ENCODE data around the gene CPNE7.
"Not testable (repeated sequence)": the region's sequence is repeated elsewhere in the genome, so short reads cannot be mapped to it uniquely, and the experiment has no call there.

Gene CPNE7

DNA sequence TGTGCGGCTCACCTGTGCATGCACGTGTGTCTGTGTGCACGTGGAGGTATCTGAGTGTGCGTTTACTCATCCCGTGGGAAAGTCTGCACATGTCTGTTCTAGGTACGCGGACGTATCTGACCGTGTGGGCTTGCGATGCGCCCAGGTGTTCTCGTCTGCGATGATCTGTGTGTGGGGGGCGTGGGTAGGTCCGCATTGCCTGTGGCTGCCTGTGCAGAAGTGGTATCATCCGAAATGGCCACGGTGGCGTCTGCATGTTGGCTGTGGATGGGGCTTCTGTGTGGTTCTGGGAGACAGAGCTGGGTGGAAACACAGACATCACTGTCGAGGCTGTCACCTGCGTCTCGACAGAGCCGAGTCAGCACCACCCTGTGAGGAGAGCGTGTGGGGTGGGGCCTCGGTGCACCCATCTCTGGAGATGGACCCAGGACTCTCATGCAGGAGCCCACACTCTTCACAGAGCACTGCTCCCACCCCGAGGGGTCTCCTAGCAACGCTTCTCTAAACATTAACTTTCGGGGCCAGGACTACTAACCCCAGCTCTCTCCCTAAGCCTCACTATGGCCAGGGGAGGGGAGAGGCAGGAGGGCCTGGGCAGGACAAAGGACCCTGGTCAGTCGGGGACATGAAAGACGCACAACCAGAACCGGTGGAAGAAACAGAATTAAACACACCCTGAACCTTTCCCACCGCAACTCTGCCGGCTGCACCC lies 46.3 kb downstream of the CPNE7 start:
- H3K4me3 ChIP-seq (ENCODE audit: low read depth, low read length) = no peak overlapping the region
- no peak for DNase-seq (ENCODE audit: low read depth, low spot score)
- TF ChIP-seq, protein P1, sequence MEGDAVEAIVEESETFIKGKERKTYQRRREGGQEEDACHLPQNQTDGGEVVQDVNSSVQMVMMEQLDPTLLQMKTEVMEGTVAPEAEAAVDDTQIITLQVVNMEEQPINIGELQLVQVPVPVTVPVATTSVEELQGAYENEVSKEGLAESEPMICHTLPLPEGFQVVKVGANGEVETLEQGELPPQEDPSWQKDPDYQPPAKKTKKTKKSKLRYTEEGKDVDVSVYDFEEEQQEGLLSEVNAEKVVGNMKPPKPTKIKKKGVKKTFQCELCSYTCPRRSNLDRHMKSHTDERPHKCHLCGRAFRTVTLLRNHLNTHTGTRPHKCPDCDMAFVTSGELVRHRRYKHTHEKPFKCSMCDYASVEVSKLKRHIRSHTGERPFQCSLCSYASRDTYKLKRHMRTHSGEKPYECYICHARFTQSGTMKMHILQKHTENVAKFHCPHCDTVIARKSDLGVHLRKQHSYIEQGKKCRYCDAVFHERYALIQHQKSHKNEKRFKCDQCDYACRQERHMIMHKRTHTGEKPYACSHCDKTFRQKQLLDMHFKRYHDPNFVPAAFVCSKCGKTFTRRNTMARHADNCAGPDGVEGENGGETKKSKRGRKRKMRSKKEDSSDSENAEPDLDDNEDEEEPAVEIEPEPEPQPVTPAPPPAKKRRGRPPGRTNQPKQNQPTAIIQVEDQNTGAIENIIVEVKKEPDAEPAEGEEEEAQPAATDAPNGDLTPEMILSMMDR (IDR thresholded peaks at IDR 0.05; ENCODE audit: insufficient read depth, low read length, missing control alignments) = no peak
- ChIA-PET POLR2A (no interaction called here), CTCF (no interaction called here)

DNA sequence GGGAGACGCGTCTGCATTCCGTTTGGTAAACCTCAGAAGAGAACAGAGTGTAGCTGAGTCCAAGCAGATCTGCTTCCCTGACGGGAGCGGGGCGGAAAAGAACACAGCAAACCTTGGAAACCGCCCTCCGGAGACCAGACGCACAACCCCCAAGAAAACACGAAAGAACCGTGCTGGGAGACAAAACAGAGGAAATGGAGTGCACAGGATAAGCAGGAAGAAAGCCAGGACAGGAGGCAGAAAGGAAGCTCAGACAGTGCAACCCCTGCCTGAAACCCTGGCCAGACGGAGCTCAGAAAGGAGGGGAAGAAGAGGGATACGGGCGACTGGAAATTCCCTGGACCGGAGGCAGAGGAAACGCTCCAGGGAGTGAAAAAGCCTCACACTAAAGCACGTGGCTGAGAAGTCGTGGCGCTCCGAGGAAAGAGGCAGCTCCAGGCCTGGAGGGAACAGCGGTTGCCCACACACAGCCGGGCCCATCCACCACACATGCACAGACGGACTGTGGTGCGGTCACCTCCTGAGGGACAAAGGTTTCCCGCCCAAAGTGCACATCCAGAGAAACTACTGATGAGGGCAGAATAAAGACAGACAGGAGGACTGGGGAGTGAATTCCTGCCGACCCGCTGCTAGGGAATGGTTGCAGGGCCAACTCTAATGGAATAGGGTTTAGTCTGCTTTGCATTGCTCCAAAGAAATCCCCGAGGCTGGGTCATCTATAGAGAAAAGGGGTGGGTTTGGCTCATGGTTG lies 48.1 kb downstream of the CPNE7 start:
- CTCF ChIA-PET = interaction anchor here (0.8 to 1.4 kb wide), 6 partner anchors 8 to 237 kb away, joined by 3 to 13 read pairs (median 4); no protein-coding TSS in a partner anchor
- H3K4me3 ChIP-seq (ENCODE audit: low read depth, low read length) = no peak overlapping the region
- POLR2A ChIA-PET = no interaction called here
- no peak for DNase-seq (ENCODE audit: low read depth, low spot score)
- TF ChIP-seq, protein P1 (IDR thresholded peaks at IDR 0.05; ENCODE audit: insufficient read depth, low read length, missing control alignments) = no peak

DNA sequence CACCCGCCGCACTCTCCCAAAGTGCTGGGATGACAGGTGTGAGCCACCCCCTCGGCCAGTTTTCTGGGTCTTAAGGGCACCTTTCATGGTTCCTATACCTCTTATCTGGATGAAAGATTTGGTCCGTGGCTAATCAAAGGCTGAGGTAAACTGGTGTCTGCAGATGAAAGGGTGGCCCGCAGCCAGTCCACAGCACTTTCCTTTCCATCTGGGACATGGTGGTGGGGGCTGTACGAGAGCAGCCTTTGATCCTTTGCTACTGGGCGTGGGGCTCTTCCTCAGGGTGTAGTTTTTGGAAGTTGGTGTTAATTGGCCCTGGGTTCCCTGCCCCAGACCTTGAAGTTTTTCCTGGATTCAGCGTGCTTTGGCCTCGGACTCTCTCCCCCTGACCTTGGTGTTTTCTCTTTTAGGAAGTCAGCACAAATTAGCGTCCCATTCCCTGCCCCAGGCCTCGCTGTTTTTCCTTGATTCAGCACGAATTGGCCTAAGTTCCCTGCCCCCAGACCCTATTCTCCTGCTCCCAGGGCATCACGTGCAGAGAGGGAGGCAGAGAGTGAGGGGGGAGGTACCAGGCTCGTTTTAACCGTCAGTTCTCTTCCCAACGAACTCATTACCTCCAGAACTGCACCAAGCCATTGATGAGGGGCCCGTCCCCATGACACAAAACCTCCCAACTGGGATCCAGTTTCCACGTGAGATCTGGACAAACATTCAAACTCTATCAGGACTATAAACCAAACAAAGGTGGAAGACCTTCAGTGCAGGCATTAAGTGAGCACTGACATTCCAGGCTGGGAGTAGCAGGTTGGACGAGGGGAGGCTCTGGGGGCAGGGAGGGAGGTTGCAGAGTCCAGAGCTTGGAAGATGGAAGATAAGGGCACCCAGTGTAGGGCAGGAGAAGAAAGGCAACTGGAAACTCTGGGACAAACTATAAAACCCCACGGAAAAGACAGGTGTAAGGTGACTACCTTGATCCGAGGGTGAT lies 49.5 kb downstream of the CPNE7 start:
- TF ChIP-seq, protein P1 (IDR thresholded peaks at IDR 0.05; ENCODE audit: insufficient read depth, low read length, missing control alignments) = no peak
- ChIA-PET CTCF (no interaction called here), POLR2A (no interaction called here)
- DNase-seq (ENCODE audit: low read depth, low spot score) = no peak
- no peak overlapping the region for H3K4me3 ChIP-seq (ENCODE audit: low read depth, low read length)

DNA sequence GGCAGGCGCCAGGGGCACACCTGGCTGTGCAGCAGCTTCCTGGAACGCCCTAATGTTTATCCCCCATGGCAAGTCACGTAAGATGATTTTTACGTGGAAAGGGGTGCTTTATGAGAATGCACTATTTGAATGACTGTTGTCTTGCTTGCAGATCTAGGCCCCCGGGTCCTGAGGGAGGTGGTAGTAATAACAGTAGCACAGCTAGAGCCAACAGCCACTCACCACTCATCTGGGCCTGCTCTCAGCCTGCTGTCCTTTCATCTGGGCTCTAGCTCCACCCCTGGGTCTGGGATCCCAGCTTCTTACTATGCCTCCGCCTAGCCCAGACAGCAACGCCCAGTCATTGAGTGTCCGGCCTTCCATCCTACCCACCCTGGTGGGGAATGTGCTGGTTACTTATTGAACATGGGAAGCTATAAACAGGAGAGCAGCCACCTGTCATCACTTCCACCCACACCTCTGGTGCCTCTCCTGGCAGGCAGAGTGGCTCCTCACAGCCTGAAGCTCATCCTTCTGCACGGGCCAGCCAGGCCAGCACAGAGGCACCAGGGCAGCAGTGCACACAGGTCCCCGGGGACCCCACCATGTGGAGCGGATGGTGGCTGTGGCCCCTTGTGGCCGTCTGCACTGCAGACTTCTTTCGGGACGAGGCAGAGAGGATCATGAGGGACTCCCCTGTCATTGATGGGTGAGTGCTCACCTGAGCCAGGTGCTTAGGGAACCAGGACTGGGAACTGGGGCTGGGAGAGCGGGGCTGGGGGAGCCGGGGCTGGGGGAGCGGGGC lies 54.5 kb downstream of the CPNE7 start:
- POLR2A ChIA-PET = no interaction called here
- no peak overlapping the region for H3K4me3 ChIP-seq (ENCODE audit: low read depth, low read length)
- TF ChIP-seq, protein P1 (IDR thresholded peaks at IDR 0.05; ENCODE audit: insufficient read depth, low read length, missing control alignments) = no peak
- CTCF ChIA-PET = interaction anchor here (0.9 to 2.9 kb wide), 3 partner anchors 12 to 16 kb away, joined by 3 to 17 read pairs (median 11); partner anchors contain the start of gene DPEP1
- DNase-seq (ENCODE audit: low read depth, low spot score) = no peak

DNA sequence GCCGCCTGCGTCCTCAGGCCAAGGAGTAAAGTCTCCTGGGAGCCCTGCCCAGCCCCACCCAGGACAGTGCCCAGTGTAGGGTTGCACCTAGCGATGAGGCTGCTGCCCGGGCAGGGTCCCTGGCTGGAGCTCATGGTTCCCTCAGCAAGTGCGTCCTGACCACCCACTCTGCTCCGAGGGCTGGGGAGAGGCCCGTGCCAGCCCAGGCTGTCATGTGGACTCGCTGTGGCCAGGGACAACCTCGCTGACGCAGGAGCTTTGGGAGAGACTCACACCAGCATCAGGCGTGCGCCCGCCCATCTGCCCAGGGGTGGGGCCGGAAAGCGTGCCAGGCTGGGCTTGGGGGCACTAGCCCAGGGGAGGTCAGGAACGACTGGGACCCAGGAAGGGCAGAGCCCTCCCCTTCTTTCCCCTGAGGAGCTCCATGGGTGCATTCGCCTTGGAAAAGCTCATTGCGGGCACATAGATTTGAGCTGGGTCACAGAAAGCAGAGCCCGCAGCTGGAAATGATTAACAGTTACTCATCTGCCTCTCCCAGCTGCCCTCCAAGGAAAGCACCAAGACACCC lies 57.6 kb downstream of the CPNE7 start:
- ChIA-PET CTCF (interaction anchor here (0.8 to 2.8 kb wide), 8 partner anchors 9 to 67 kb away, joined by 3 to 20 read pairs (median 4); no protein-coding TSS in a partner anchor), POLR2A (interaction anchor here (0.6 to 1.3 kb wide), 3 partner anchors 24 to 52 kb away, joined by 3 to 5 read pairs (median 4); partner anchors contain the start of genes CHMP1A and SPATA33)
- peak; percentile 31 for DNase-seq (ENCODE audit: low read depth, low spot score)
- TF ChIP-seq, protein P1 (IDR thresholded peaks at IDR 0.05; ENCODE audit: insufficient read depth, low read length, missing control alignments) = no peak
- H3K4me3 ChIP-seq (ENCODE audit: low read depth, low read length) = no peak overlapping the region

DNA sequence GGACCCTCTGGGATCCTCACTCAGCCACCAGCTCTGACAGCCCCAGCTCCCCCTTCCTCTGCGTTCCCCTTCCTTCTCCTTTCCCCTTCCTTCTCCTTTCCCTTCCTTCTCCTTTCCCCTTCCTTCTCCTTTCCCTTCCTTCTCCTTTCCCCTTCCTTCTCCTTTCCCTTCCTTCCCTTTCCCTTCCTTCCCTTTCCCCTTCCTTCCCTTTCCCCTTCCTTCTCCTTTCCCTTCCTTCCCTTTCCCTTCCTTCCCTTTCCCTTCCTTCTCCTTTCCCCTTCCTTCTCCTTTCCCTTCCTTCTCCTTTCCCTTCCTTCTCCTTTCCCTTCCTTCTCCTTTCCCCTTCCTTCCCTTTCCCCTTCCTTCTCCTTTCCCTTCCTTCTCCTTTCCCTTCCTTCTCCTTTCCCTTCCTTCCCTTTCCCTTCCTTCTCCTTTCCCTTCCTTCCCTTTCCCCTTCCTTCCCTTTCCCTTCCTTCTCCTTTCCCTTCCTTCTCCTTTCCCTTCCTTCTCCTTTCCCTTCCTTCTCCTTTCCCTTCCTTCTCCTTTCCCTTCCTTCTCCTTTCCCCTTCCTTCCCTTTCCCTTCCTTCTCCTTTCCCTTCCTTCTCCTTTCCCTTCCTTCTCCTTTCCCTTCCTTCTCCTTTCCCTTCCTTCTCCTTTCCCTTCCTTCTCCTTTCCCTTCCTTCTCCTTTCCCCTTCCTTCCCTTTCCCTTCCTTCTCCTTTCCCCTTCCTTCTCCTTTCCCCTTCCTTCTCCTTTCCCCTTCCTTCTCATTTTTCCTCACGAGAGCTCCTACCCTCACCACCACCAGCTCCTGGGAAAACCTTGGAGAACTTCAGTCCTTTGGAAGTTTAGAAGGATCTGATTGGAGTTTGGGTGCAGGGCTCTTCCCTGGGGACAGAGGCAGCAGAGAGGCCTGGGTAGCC lies 59.2 kb downstream of the CPNE7 start:
- H3K4me3 ChIP-seq (ENCODE audit: low read depth, low read length); DNase-seq (ENCODE audit: low read depth, low spot score); POLR2A ChIA-PET: not testable (repeated sequence)
- CTCF ChIA-PET = interaction anchor here (2.8 kb wide), 1 partner anchor 7 kb away, joined by 20 read pairs; no protein-coding TSS in a partner anchor
